ENCODE measurements around the gene CDHR2. TPM values are rescaled to one million over a fixed set of nuclear protein-coding genes. Genes with fewer than 3 reads are reported as not detected.

CDHR2 gene
- total RNA-seq, 1 donor from 2014 or later: 1.6 TPM

- no peaks in the 10 kb centered on the region for H3K9me3 Mint-ChIP-seq (ENCODE audit: low read depth)
- peaks cover 90% of the 10 kb centered on the region for H3K27me3 Mint-ChIP-seq
- no peaks in the 10 kb centered on the region for H3K36me3 Mint-ChIP-seq (ENCODE audit: insufficient read depth)
- no peak for DNase-seq (ENCODE audit: low spot score, unreplicated experiment)
- H3K4me1 Mint-ChIP-seq (ENCODE audit: low read depth): no peaks in the 10 kb centered on the region
- TF ChIP-seq, protein P1, sequence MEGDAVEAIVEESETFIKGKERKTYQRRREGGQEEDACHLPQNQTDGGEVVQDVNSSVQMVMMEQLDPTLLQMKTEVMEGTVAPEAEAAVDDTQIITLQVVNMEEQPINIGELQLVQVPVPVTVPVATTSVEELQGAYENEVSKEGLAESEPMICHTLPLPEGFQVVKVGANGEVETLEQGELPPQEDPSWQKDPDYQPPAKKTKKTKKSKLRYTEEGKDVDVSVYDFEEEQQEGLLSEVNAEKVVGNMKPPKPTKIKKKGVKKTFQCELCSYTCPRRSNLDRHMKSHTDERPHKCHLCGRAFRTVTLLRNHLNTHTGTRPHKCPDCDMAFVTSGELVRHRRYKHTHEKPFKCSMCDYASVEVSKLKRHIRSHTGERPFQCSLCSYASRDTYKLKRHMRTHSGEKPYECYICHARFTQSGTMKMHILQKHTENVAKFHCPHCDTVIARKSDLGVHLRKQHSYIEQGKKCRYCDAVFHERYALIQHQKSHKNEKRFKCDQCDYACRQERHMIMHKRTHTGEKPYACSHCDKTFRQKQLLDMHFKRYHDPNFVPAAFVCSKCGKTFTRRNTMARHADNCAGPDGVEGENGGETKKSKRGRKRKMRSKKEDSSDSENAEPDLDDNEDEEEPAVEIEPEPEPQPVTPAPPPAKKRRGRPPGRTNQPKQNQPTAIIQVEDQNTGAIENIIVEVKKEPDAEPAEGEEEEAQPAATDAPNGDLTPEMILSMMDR (IDR thresholded peaks at IDR 0.05; ENCODE audit: unreplicated experiment): no peak
- H3K4me3 Mint-ChIP-seq (ENCODE audit: low read depth): no peak overlapping the region
- no peak overlapping the region for H3K27ac Mint-ChIP-seq
These were observed 69.6 kb downstream of the CDHR2 start for GRCh38 chr5:176618783-176619182.

DNA sequence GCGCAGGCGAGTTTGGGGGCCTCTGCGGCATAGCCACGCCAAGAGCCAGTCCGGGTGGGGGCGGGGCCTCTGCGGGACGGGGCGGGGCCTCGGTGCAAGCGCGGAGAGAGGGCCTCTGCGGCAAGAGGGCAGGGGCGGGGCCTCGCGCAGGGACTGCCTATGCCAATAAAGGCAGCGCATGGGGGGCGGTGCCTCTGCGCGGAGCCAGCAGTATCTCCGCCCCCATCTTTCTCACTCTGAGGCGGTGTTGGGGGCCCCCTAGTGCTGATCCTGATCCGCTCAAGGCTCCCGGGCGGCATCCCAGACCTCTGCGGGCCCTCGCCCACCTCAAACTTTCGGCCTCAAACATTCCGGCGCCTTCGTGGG, 70.0 kb downstream of the CDHR2 start:
- Mint-ChIP-seq H3K36me3 (ENCODE audit: insufficient read depth) (no peaks in the 10 kb centered on the region), H3K27ac (no peak overlapping the region), H3K9me3 (ENCODE audit: low read depth) (no peaks in the 10 kb centered on the region), H3K27me3 (peaks cover 90% of the 10 kb centered on the region), H3K4me1 (ENCODE audit: low read depth) (no peaks in the 10 kb centered on the region), H3K4me3 (ENCODE audit: low read depth) (no peak overlapping the region)
- peak; percentile 45 for DNase-seq (ENCODE audit: low spot score, unreplicated experiment)
- TF ChIP-seq, protein P1 (IDR thresholded peaks at IDR 0.05; ENCODE audit: unreplicated experiment): peak; percentile 22

DNA sequence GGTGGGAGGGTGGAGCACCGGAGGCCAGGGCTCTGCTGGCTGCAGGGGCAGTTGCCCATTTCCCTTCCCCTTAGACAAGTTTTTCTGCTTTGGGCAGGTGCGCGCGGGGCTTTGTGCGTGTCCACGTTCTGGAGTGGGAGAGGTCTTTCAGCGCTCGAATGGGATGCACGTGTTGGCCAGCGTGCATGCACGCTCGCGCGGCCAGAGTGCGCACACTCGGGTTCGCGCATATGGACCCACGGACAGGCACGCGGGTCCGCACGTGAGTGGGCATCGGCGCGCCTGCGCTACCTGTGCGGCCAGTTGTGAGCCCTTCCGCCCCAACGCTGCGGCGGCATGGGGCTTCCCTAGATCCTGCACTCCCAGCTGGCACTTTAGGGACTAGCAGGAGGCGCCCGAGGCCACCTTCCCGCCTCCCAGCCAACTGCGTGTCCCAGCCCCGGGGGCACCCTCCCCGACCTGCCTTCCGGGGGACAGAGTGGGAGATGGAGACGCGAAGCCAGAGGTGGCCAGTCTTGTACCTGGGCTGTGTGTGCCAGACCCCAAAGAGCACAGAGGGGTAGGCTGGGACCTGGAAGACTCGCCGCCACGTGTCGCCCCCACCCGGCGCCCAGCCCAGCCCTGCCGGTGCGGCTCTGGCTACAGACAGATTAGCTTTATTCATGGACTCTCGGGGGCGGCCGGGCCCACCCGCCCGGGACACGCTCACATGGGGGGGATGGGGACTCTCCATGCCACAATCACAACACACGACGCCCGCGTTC, 70.6 kb downstream of the CDHR2 start:
- Mint-ChIP-seq H3K36me3 (ENCODE audit: insufficient read depth) (no peaks in the 10 kb centered on the region), H3K27me3 (peaks cover 90% of the 10 kb centered on the region), H3K4me1 (ENCODE audit: low read depth) (no peaks in the 10 kb centered on the region), H3K9me3 (ENCODE audit: low read depth) (no peaks in the 10 kb centered on the region), H3K27ac (no peak overlapping the region), H3K4me3 (ENCODE audit: low read depth) (no peak overlapping the region)
- TF ChIP-seq, protein P1 (IDR thresholded peaks at IDR 0.05; ENCODE audit: unreplicated experiment): no peak
- DNase-seq (ENCODE audit: low spot score, unreplicated experiment): no peak

DNA sequence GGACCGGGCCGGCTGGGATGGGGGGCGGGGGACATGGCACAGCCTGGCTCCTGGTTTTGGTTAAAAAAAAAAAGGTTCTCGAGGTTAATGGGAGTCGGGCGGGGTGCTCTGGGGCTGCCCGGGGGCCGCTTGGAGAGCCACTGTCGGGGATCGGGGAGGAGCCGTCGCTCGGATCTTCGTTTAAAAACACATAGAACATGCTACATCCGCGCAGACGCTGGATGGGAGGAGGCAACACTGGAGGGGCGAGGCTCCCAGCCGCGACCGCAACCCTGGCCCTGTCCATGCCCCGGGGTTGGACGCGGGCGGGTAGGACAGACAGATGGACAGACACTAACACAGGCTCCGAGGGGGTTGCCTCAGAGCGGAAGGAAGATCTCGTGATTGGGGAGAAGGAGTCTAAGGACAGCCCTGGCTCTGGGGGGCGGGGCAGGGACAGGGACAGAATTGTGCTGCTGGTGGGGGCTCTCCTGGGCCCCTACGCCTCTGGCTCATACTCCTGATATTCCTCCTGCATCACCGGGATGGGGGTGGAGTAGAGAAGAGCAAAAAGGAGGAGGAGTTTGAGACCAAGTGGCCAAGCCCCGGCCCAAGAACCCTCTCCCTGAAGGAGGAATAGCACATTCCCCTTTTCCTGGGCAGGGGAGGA, 71.3 kb downstream of the CDHR2 start:
- Mint-ChIP-seq H3K9me3 (ENCODE audit: low read depth) (no peaks in the 10 kb centered on the region), H3K36me3 (ENCODE audit: insufficient read depth) (no peaks in the 10 kb centered on the region), H3K27ac (no peak overlapping the region), H3K4me3 (ENCODE audit: low read depth) (no peak overlapping the region), H3K4me1 (ENCODE audit: low read depth) (no peaks in the 10 kb centered on the region), H3K27me3 (peaks cover 89% of the 10 kb centered on the region)
- TF ChIP-seq, protein P1 (IDR thresholded peaks at IDR 0.05; ENCODE audit: unreplicated experiment): no peak
- no peak for DNase-seq (ENCODE audit: low spot score, unreplicated experiment)

DNA sequence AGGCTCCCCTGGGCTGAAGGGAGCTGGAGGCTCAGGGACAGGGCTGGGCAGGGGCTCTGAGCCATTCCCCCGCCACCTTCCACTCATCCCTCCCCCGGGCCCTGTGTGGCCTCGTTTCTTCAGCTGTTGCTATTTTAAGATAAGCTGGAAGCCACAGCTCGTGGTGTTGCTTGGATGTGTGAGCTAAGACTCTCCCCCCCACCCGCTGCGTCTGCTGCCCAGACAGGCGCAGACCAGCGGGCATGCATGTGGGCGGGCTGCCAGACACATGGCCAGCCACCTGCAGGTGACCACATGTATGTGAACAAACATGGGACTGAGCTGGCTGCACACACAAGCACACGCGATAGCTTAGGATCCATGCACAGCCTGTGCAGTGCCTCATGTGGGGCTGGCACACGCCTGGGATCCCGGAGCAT, 72.5 kb downstream of the CDHR2 start:
- no peak for DNase-seq (ENCODE audit: low spot score, unreplicated experiment)
- no peak overlapping the region for H3K4me3 Mint-ChIP-seq (ENCODE audit: low read depth)
- no peak overlapping the region for H3K27ac Mint-ChIP-seq
- H3K27me3 Mint-ChIP-seq: peaks cover 88% of the 10 kb centered on the region
- TF ChIP-seq, protein P1 (IDR thresholded peaks at IDR 0.05; ENCODE audit: unreplicated experiment): no peak
- H3K4me1 Mint-ChIP-seq (ENCODE audit: low read depth): no peaks in the 10 kb centered on the region
- H3K36me3 Mint-ChIP-seq (ENCODE audit: insufficient read depth): no peaks in the 10 kb centered on the region
- no peaks in the 10 kb centered on the region for H3K9me3 Mint-ChIP-seq (ENCODE audit: low read depth)
